GM23248 (cell line): ENCODE measurements around the gene KDM4B.

Experiments used
- EZH2 ChIP-seq: fragments of 200-600 bp; sonication (generic); IDR thresholded peaks from 2 replicates; pipeline ENCODE4 v1.6.1; 2018; ENCODE audit warnings: antibody characterized with exemption, mild to moderate bottlenecking; ENCODE audit not compliant: insufficient read depth, poor library complexity, severe bottlenecking
- EZH2phosphoT487 ChIP-seq: fragments of 200-600 bp; sonication (generic); IDR thresholded peaks from 2 replicates; pipeline ENCODE4 v1.6.1; 2018; ENCODE audit warnings: antibody characterized with exemption, moderate library complexity, mild to moderate bottlenecking, low read depth; ENCODE audit not compliant: insufficient read depth

DNA sequence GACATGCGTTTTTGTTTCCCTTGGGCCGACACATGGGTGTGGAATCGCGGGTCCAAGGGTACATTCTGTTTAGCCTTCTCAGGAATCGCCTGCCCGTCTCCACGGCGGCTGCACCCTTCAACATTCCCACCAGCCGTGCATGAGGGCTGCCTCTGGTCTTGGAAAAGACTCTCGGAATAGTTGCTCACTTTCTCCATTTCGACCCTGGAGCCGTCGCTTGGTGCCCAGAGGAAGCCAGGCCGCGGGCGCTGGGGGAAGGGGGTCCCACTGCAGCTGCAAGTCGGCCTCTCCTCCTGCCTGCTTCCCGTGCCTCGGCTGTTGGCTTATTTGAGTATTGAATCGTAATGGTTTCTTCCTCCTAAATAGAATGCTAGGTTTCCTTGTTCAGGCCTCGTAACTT is 51.5 kb downstream of the KDM4B start:
- TF ChIP-seq EZH2 (no peak), EZH2phosphoT487 (no peak)
